A673 (cell line): Measurements from ENCODE around the gene MPPED2. TPM values are rescaled to one million over a fixed set of nuclear protein-coding genes. Genes with fewer than 3 reads are reported as not detected.

ENCODE experiments used
- BruUV-seq: library from RNA; stranded (reverse); fragments of 400-500 nt; replicated peaks from 2 replicates; lab custom pipeline; 2021; lab: Mats Ljungman, UMichigan
- CTCF ChIA-PET: fragments of 300-600 bp; sonication (Branson Sonifier 250); formaldehyde crosslinking; loops from one replicate; lab custom pipeline; 2022; ENCODE audit warnings: antibody characterized with exemption; lab: Charles Lee
- POLR2A ChIA-PET: fragments of 300-600 bp; sonication (Branson Sonifier 250); formaldehyde crosslinking; loops from one replicate; lab custom pipeline; 2022; ENCODE audit warnings: antibody characterized with exemption; ENCODE audit not compliant: low non-redundant PET; lab: Charles Lee
- DNase-seq: peaks from one replicate; pipeline ENCODE4 v3.0.0-alpha.2; 2015; ENCODE audit warnings: low spot score
- H3K27ac ChIP-seq: fragments of 200-600 bp; sonication (generic); 2 replicates; pipeline ENCODE4 v1.5.1; 2016; ENCODE audit warnings: mixed run types, low read depth, mild to moderate bottlenecking, mixed read lengths, antibody characterized with exemption, low read length; ENCODE audit not compliant: poor library complexity, severe bottlenecking
- H3K27me3 ChIP-seq: fragments of 200-600 bp; sonication (generic); replicated peaks from 2 replicates; pipeline ENCODE4 v1.6.1; 2017; ENCODE audit warnings: mixed run types, low read depth, mild to moderate bottlenecking, mixed read lengths, antibody characterized with exemption, low read length; ENCODE audit not compliant: insufficient read depth, poor library complexity
- H3K36me3 ChIP-seq: fragments of 200-600 bp; sonication (generic); 2 replicates; pipeline ENCODE4 v1.6.1; 2016; ENCODE audit warnings: mixed run types, mild to moderate bottlenecking, mixed read lengths, antibody characterized with exemption, low read length; ENCODE audit not compliant: insufficient read depth, poor library complexity, severe bottlenecking
- H3K4me1 ChIP-seq: fragments of 200-600 bp; sonication (generic); 2 replicates; pipeline ENCODE4 v1.6.1; 2017; ENCODE audit warnings: mixed run types, mild to moderate bottlenecking, mixed read lengths, antibody characterized with exemption, low read length; ENCODE audit not compliant: insufficient read depth, poor library complexity, severe bottlenecking
- H3K4me3 ChIP-seq: fragments of 200-600 bp; sonication (generic); 2 replicates; pipeline ENCODE4 v1.5.1; 2016; ENCODE audit warnings: low read depth, mixed run types, mild to moderate bottlenecking, mixed read lengths, low read length; ENCODE audit not compliant: poor library complexity, severe bottlenecking
- H3K9me3 ChIP-seq: fragments of 200-600 bp; sonication (generic); 2 replicates; pipeline ENCODE4 v1.6.1; 2016; ENCODE audit warnings: mixed run types, low read depth, mild to moderate bottlenecking, mixed read lengths, antibody characterized with exemption, low read length; ENCODE audit not compliant: poor library complexity, severe bottlenecking
- CTCF ChIP-seq: fragments of 300-800, 200-600 bp; sonication (generic); conservative IDR thresholded peaks from 2 replicates; pipeline ENCODE4 v1.5.1; 2017; ENCODE audit warnings: low read depth, mild to moderate bottlenecking, antibody characterized with exemption, low read length, moderate library complexity, mixed read lengths
- EZH2 ChIP-seq: fragments of 200-600 bp; sonication (generic); IDR thresholded peaks from 2 replicates; pipeline ENCODE4 v1.6.1; 2017; ENCODE audit warnings: borderline replicate concordance, low read depth, mild to moderate bottlenecking, mixed read lengths, antibody characterized with exemption, low read length; ENCODE audit not compliant: poor library complexity, severe bottlenecking
- intact Hi-C: fragments of 100-400 bp; cut with micrococcal nuclease; formaldehyde crosslinking; loops from one replicate; pipeline ENCODE4 v1.10.0; 2022; ENCODE audit not compliant: unreplicated experiment
- total RNA-seq: library from RNA; stranded (reverse); gene quantifications from 2 replicates; pipeline ENCODE4 v1.2.3, GENCODE V29; 2021

Gene MPPED2
- total RNA-seq, 1 experiment from 2014 or later, result 2.0 TPM

- Histone ChIP-seq H3K4me3 (no peak overlapping the region), H3K4me1 (peaks cover 1% of the 10 kb centered on the region), H3K9me3 (no peaks in the 10 kb centered on the region), H3K36me3 (no peaks in the 10 kb centered on the region), H3K27ac (no peak overlapping the region), H3K27me3 (peaks cover 4% of the 10 kb centered on the region)
- POLR2A ChIA-PET, result no interaction called here
- DNase-seq, result no peak
- no TSS peak for BruUV-seq
- TF ChIP-seq EZH2 (no peak), CTCF (no peak)
- CTCF ChIA-PET, result no interaction called here
- intact Hi-C loops, result no loop called here
Measured at GRCh38 chr11:30573951-30574350, 12.2 kb downstream of the MPPED2 start.

- Histone ChIP-seq H3K9me3 (no peaks in the 10 kb centered on the region), H3K36me3 (no peaks in the 10 kb centered on the region), H3K27me3 (no peaks in the 10 kb centered on the region), H3K4me1 (peaks cover 51% of the 10 kb centered on the region), H3K27ac (no peak overlapping the region), H3K4me3 (no peak overlapping the region)
- CTCF ChIA-PET, result no interaction called here
- POLR2A ChIA-PET, result no interaction called here
- TF ChIP-seq CTCF, result no peak
- TF ChIP-seq EZH2, result no peak
- intact Hi-C loops, result loop anchor here (5.0 kb wide), 1 partner anchor 288 kb away; no protein-coding TSS in a partner anchor
- DNase-seq, result no peak
- BruUV-seq, result no TSS peak
Measured at GRCh38 chr11:30568931-30569330, 17.2 kb downstream of the MPPED2 start.

GRCh38 chr11:30567644-30568043 lies 18.5 kb downstream of the MPPED2 start:
- TF ChIP-seq EZH2 (no peak), CTCF (no peak)
- BruUV-seq, result no TSS peak
- Histone ChIP-seq H3K36me3 (no peaks in the 10 kb centered on the region), H3K4me1 (peaks cover 52% of the 10 kb centered on the region), H3K4me3 (no peak overlapping the region), H3K27ac (peak overlapping the region; percentile 58), H3K9me3 (no peaks in the 10 kb centered on the region), H3K27me3 (no peaks in the 10 kb centered on the region)
- ChIA-PET CTCF (no interaction called here), POLR2A (no interaction called here)
- peak; percentile 34 for DNase-seq
- intact Hi-C loops, result loop anchor here (1.0 to 5.0 kb wide), 2 partner anchors 182 to 290 kb away; no protein-coding TSS in a partner anchor
